HepG2 (cell line): ENCODE measurements around the gene CYTH2. TPM values are rescaled to one million over a fixed set of nuclear protein-coding genes. Genes with fewer than 3 reads are reported as not detected.

ENCODE experiments used
- ATAD3A ChIP-seq: sonication (generic); formaldehyde crosslinking; IDR thresholded peaks from 2 replicates; pipeline ENCODE4 v1.4.0; 2020; ENCODE audit warnings: missing genetic modification reagents
- CENPX ChIP-seq: sonication (generic); formaldehyde crosslinking; IDR thresholded peaks from 2 replicates; pipeline ENCODE4 v1.9.0; 2021; ENCODE audit warnings: mild to moderate bottlenecking, missing genetic modification reagents, moderate library complexity
- EED ChIP-seq: sonication (generic); formaldehyde crosslinking; IDR thresholded peaks from 2 replicates; pipeline ENCODE4 v1.5.0; 2020; ENCODE audit warnings: mild to moderate bottlenecking, missing genetic modification reagents
- FOXA3 ChIP-seq: IDR thresholded peaks from 2 replicates; pipeline ENCODE4 v1.6.1; 2016; ENCODE audit warnings: missing genetic modification reagents, missing compliant biosample characterization
- GABPA ChIP-seq, 2 experiments: IDR thresholded peaks; 2 replicates each; pipeline ENCODE4 v1.6.1; 2011 to 2016; ENCODE audit warnings: low read depth in 2 of 2, low read length in 1 of 2, missing biosample characterization in 1 of 2, missing genetic modification characterization in 1 of 2
- KAT2B ChIP-seq: fragments of 150-350 bp; IDR thresholded peaks from 2 replicates; pipeline ENCODE4 v1.6.1; 2014; ENCODE audit warnings: low read depth, low read length, borderline replicate concordance
- KLF12 ChIP-seq: sonication (generic); formaldehyde crosslinking; IDR thresholded peaks from 2 replicates; pipeline ENCODE4 v1.4.0; 2020; ENCODE audit warnings: missing genetic modification reagents, borderline replicate concordance
- MIXL1 ChIP-seq: IDR thresholded peaks from 2 replicates; pipeline ENCODE4 v1.6.1; 2016
- PHF21A ChIP-seq: sonication (generic); formaldehyde crosslinking; IDR thresholded peaks from 2 replicates; pipeline ENCODE4 v1.5.0; 2020; ENCODE audit warnings: mild to moderate bottlenecking, missing genetic modification reagents
- TBP ChIP-seq: sonication (generic); formaldehyde crosslinking; IDR thresholded peaks from 2 replicates; pipeline ENCODE4 v1.5.0; 2020; ENCODE audit warnings: missing genetic modification reagents
- ZNF30 ChIP-seq: sonication (generic); formaldehyde crosslinking; IDR thresholded peaks from 2 replicates; pipeline ENCODE4 v1.5.0; 2020; ENCODE audit warnings: mild to moderate bottlenecking, missing genetic modification reagents
- ZNF331 ChIP-seq: sonication (generic); formaldehyde crosslinking; IDR thresholded peaks from 2 replicates; pipeline ENCODE4 v1.4.0; 2020; ENCODE audit warnings: missing genetic modification reagents
- ZNF672 ChIP-seq: sonication (generic); formaldehyde crosslinking; IDR thresholded peaks from 2 replicates; pipeline ENCODE4 v1.8.1; 2022; ENCODE audit warnings: missing genetic modification reagents
- ZNF772 ChIP-seq: sonication (generic); formaldehyde crosslinking; IDR thresholded peaks from 2 replicates; pipeline ENCODE4 v1.5.0; 2020; ENCODE audit warnings: mild to moderate bottlenecking, missing genetic modification reagents
- ZNF891 ChIP-seq: sonication (generic); formaldehyde crosslinking; IDR thresholded peaks from 2 replicates; pipeline ENCODE4 v1.5.0; 2020; ENCODE audit warnings: mild to moderate bottlenecking, missing genetic modification reagents
- polyA plus RNA-seq, 8 experiments: library from polyadenylated mRNA; depleted of rRNA in 3 of 8; stranded (reverse) in 7 of 8; unstranded in 1 of 8; fragments of >200 nt; fragmentation: Illumina TruSeq in 4 of 8; extraction: Trizol in 4 of 8; gene quantifications; 2 replicates each; pipeline versions ENCODE4 v1.2.1 to v1.2.3, GENCODE V29; 2011 to 2016; ENCODE audit warnings: low read depth in 4 of 8, missing spikeins in 1 of 8, mixed read lengths in 1 of 8; ENCODE audit not compliant: insufficient read depth in 1 of 8
- total RNA-seq, 5 experiments: library from RNA; depleted of rRNA; stranded (reverse); fragments of >200 nt; fragmentation: Illumina TruSeq; extraction: Trizol; gene quantifications; 2 replicates each; pipeline ENCODE4 v1.2.3, GENCODE V29; 2016; ENCODE audit warnings: low read depth in 1 of 5
- TF ChIP-seq, protein P1 (sequence below): sonication (generic); formaldehyde crosslinking; IDR thresholded peaks from 2 replicates; pipeline ENCODE4 v1.4.0; 2020; ENCODE audit warnings: missing genetic modification reagents
- TF ChIP-seq, protein P2 (sequence below): sonication (generic); formaldehyde crosslinking; IDR thresholded peaks from 2 replicates; pipeline ENCODE4 v1.4.0; 2020; ENCODE audit warnings: missing genetic modification reagents
- TF ChIP-seq, protein P3 (sequence below): sonication (generic); formaldehyde crosslinking; conservative IDR thresholded peaks from 2 replicates; pipeline ENCODE4 v1.4.0; 2020; ENCODE audit warnings: missing genetic modification reagents
- TF ChIP-seq, protein P4 (sequence below): sonication (generic); formaldehyde crosslinking; IDR thresholded peaks from 2 replicates; pipeline ENCODE4 v1.5.0; 2020; ENCODE audit warnings: missing genetic modification reagents
- TF ChIP-seq, protein P5 (sequence below): sonication (generic); formaldehyde crosslinking; IDR thresholded peaks from 2 replicates; pipeline ENCODE4 v1.5.1; 2020; ENCODE audit warnings: missing genetic modification reagents, mild to moderate bottlenecking, borderline replicate concordance

Gene CYTH2
- total and polyA plus RNA-seq, 2 of the 13 experiments (the other 11 are each of a cell fraction or from before 2014, with no cell fraction given): 16.5 to 39.3 TPM

DNA sequence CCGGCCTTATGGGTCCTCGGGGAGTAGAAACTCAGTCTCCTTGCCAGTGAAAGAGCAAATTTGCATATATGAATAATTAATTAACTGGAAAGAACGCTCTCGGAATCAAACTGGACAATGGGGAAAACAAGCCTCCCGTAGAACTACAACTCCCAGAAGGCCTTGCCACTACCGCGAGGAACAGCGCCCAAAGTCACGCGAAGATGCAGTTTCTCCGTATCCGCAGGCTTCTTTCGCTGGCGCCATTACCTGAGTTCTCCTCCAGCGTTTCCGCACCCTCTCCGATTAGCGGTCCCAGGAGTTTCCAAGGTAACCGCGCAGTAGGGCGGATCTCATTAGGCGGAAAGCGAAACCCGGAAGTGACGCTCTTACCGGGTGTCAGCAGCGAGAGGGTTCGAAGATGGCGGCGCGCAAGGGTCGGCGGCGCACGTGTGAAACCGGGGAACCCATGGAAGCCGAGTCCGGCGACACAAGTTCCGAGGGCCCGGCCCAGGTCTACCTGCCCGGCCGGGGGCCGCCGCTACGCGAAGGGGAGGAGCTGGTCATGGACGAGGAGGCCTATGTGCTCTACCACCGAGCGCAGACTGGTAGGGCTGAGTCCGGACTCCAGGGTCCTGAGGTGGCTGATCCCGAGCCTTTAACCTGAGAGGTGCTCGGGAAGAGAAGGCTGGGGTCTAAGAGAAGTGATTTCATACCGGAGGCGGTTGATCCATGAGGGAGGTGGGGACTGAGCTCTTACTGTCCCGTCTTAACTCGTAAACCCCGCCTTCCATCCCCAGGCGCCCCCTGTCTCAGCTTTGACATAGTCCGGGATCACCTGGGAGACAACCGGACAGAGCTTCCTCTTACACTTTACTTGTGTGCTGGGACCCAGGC is 23.3 kb upstream of the CYTH2 start, which contains the start of gene GRWD1 (continued):
- TF ChIP-seq, protein P1, sequence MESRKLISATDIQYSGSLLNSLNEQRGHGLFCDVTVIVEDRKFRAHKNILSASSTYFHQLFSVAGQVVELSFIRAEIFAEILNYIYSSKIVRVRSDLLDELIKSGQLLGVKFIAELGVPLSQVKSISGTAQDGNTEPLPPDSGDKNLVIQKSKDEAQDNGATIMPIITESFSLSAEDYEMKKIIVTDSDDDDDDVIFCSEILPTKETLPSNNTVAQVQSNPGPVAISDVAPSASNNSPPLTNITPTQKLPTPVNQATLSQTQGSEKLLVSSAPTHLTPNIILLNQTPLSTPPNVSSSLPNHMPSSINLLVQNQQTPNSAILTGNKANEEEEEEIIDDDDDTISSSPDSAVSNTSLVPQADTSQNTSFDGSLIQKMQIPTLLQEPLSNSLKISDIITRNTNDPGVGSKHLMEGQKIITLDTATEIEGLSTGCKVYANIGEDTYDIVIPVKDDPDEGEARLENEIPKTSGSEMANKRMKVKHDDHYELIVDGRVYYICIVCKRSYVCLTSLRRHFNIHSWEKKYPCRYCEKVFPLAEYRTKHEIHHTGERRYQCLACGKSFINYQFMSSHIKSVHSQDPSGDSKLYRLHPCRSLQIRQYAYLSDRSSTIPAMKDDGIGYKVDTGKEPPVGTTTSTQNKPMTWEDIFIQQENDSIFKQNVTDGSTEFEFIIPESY (CRISPR knock-in tag): no peak
- TF ChIP-seq, protein P2, sequence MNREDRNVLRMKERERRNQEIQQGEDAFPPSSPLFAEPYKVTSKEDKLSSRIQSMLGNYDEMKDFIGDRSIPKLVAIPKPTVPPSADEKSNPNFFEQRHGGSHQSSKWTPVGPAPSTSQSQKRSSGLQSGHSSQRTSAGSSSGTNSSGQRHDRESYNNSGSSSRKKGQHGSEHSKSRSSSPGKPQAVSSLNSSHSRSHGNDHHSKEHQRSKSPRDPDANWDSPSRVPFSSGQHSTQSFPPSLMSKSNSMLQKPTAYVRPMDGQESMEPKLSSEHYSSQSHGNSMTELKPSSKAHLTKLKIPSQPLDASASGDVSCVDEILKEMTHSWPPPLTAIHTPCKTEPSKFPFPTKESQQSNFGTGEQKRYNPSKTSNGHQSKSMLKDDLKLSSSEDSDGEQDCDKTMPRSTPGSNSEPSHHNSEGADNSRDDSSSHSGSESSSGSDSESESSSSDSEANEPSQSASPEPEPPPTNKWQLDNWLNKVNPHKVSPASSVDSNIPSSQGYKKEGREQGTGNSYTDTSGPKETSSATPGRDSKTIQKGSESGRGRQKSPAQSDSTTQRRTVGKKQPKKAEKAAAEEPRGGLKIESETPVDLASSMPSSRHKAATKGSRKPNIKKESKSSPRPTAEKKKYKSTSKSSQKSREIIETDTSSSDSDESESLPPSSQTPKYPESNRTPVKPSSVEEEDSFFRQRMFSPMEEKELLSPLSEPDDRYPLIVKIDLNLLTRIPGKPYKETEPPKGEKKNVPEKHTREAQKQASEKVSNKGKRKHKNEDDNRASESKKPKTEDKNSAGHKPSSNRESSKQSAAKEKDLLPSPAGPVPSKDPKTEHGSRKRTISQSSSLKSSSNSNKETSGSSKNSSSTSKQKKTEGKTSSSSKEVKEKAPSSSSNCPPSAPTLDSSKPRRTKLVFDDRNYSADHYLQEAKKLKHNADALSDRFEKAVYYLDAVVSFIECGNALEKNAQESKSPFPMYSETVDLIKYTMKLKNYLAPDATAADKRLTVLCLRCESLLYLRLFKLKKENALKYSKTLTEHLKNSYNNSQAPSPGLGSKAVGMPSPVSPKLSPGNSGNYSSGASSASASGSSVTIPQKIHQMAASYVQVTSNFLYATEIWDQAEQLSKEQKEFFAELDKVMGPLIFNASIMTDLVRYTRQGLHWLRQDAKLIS (CRISPR knock-in tag): 0 out of 2 replicates have a peak, but pooled peaks have one; percentile 28
- TF ChIP-seq ZNF891 (CRISPR knock-in tag) (peak; percentile 86), KAT2B (no peak), PHF21A (CRISPR knock-in tag) (peak; percentile 70; the same call in 1 of the 2 replicates), CENPX (no peak), EED (0 out of 2 replicates have a peak, but pooled peaks have one; percentile 31), ZNF772 (CRISPR knock-in tag) (peak; percentile 88), ZNF672 (CRISPR knock-in tag) (no peak), ZNF331 (0 out of 2 replicates have a peak, but pooled peaks have one; percentile 19), ATAD3A (CRISPR knock-in tag) (no peak), FOXA3 (CRISPR knock-in tag) (peak; percentile 6), TBP (CRISPR knock-in tag) (0 out of 2 replicates have a peak, but pooled peaks have one; percentile 55), ZNF30 (CRISPR knock-in tag) (no peak), GABPA (IDR thresholded peaks at IDR 0.05; ENCODE audit: low read depth, low read length) (peak; percentile 78), GABPA (CRISPR knock-in tag; IDR thresholded peaks at IDR 0.05; ENCODE audit: low read depth) (peak; percentile 95), MIXL1 (no peak; the same call in 1 of the 2 replicates), KLF12 (CRISPR knock-in tag) (peak; percentile 61; the same call in 1 of the 2 replicates)
- TF ChIP-seq, protein P3, sequence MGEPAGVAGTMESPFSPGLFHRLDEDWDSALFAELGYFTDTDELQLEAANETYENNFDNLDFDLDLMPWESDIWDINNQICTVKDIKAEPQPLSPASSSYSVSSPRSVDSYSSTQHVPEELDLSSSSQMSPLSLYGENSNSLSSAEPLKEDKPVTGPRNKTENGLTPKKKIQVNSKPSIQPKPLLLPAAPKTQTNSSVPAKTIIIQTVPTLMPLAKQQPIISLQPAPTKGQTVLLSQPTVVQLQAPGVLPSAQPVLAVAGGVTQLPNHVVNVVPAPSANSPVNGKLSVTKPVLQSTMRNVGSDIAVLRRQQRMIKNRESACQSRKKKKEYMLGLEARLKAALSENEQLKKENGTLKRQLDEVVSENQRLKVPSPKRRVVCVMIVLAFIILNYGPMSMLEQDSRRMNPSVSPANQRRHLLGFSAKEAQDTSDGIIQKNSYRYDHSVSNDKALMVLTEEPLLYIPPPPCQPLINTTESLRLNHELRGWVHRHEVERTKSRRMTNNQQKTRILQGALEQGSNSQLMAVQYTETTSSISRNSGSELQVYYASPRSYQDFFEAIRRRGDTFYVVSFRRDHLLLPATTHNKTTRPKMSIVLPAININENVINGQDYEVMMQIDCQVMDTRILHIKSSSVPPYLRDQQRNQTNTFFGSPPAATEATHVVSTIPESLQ: no peak; the same call in 1 of the 2 replicates
- TF ChIP-seq, protein P4, sequence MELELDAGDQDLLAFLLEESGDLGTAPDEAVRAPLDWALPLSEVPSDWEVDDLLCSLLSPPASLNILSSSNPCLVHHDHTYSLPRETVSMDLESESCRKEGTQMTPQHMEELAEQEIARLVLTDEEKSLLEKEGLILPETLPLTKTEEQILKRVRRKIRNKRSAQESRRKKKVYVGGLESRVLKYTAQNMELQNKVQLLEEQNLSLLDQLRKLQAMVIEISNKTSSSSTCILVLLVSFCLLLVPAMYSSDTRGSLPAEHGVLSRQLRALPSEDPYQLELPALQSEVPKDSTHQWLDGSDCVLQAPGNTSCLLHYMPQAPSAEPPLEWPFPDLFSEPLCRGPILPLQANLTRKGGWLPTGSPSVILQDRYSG (CRISPR knock-in tag): no peak
- TF ChIP-seq, protein P5, sequence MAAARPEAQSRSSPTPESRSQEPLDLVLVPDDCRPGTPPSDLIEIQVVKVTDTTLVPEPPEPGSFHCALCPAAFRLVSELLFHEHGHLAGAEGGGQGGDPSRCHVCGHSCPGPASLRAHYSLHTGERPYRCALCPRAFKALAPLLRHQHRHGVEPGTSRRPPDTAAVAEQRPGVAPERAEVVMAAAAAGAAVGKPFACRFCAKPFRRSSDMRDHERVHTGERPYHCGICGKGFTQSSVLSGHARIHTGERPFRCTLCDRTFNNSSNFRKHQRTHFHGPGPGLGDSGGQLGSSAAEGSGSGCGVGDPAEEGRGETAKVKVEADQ (CRISPR knock-in tag): no peak
